OCI-LY1 (cell line): Measurements from ENCODE around the gene TSPAN32.

Experiments used
- CTCF ChIP-seq: fragments of 200-600 bp; sonication (generic), shearing (Covaris generic); IDR thresholded peaks from 2 replicates; pipeline ENCODE4 v1.5.1; 2017; ENCODE audit warnings: mild to moderate bottlenecking, antibody characterized with exemption, low read length, moderate library complexity, mixed read lengths
- EZH2 ChIP-seq: fragments of 200-600 bp; sonication (generic), shearing (Covaris generic); IDR thresholded peaks from 2 replicates; pipeline ENCODE4 v1.8.0; 2017; ENCODE audit warnings: borderline replicate concordance, mixed run types, mild to moderate bottlenecking, antibody characterized with exemption, low read length, moderate library complexity, mixed read lengths

DNA sequence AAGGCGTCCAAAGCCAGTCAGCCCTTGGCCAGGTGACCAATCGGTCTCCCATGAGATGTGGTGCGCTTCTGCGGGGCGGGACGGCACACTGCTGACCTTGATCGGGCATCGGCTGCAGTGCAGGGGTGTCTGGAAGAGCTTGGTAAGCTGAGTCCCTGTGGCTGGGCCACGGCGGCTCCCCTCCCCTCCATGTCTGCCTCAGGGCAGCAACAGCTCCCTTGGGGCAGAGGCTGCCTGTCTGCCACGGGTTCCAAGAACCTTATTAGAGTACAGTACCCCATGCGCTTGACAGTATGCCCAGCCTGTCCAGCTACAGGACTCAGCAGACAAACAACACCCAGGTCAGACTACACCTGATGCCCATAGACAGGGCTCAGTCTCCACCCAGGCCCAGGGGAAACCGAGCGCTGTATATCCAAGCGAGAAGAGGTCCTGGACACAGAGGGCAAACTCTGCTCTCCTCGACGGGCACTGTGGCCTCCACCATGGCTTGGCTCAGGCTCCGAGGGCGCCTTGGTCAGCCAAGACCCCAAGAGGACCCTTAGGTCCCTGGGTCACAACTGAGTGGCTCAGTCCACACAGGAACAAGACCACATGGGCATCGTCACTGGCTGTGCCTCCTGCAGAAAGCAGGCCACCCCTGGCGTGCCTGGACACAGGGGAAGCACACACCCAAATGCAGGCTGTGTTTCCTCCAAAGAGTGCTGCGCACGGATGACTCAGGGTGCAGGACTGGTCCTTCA lies 18.9 kb downstream of the TSPAN32 start:
- TF ChIP-seq CTCF (no peak), EZH2 (no peak)
